HG03025 (cell line): ENCODE results near the gene ASIP.
"Not testable (repeated sequence)": the region's sequence is repeated elsewhere in the genome, so short reads cannot be mapped to it uniquely, and the experiment has no call there.

Experiments used
- ATAC-seq: cut with Tn5 transposase; IDR thresholded peaks from one replicate; pipeline ENCODE4 v1.9.1; 2021; ENCODE audit warnings: mild to moderate bottlenecking, moderate library complexity; ENCODE audit not compliant: unreplicated experiment, low FRiP score

ASIP gene

GRCh38 chr20:34242015-34242414, 792 bp downstream of the ASIP start:
- ATAC-seq, result not testable (repeated sequence)

GRCh38 chr20:34242879-34243278, 1.7 kb downstream of the ASIP start:
- ATAC-seq, result no peak

GRCh38 chr20:34243377-34243776, 2.2 kb downstream of the ASIP start:
- ATAC-seq, result no peak

- ATAC-seq, result no peak
Measured at GRCh38 chr20:34246126-34246626, 5.0 kb downstream of the ASIP start.

GRCh38 chr20:34249291-34249690, 8.1 kb downstream of the ASIP start:
- no peak for ATAC-seq

- no peak for ATAC-seq
Measured at GRCh38 chr20:34250005-34250404, 8.8 kb downstream of the ASIP start.

- no peak for ATAC-seq
Measured at GRCh38 chr20:34251619-34252018, 10.4 kb downstream of the ASIP start.

GRCh38 chr20:34252431-34253086, 11.3 kb downstream of the ASIP start:
- ATAC-seq, result not testable (repeated sequence)

- no peak for ATAC-seq
Measured at GRCh38 chr20:34254979-34255378, 13.8 kb downstream of the ASIP start.

GRCh38 chr20:34256629-34257124, 15.5 kb downstream of the ASIP start:
- no peak for ATAC-seq

GRCh38 chr20:34260208-34260942, 19.2 kb downstream of the ASIP start:
- ATAC-seq, result no peak

- no peak for ATAC-seq
Measured at GRCh38 chr20:34262488-34263288, 21.5 kb downstream of the ASIP start.

- ATAC-seq, result not testable (repeated sequence)
Measured at GRCh38 chr20:34263468-34263867, 22.2 kb downstream of the ASIP start.

- no peak for ATAC-seq
Measured at GRCh38 chr20:34264141-34264540, 22.9 kb downstream of the ASIP start.

- no peak for ATAC-seq
Measured at GRCh38 chr20:34268145-34268544, 26.9 kb downstream of the ASIP start.

GRCh38 chr20:34268851-34269636, 27.8 kb downstream of the ASIP start:
- ATAC-seq, result no peak

- no peak for ATAC-seq
Measured at GRCh38 chr20:34269996-34270627, 28.9 kb downstream of the ASIP start.

- ATAC-seq, result no peak
Measured at GRCh38 chr20:34271956-34272355, 30.7 kb downstream of the ASIP start.

- ATAC-seq, result no peak
Measured at GRCh38 chr20:34274694-34275093, 33.5 kb downstream of the ASIP start.

- ATAC-seq, result no peak
Measured at GRCh38 chr20:34281177-34281576, 40.0 kb downstream of the ASIP start.
